WTC11 (cell line): ENCODE results near the gene SWAP70.

Experiments
- CTCF ChIP-seq: fragments of 200-600 bp; IDR thresholded peaks from 2 replicates; pipeline ENCODE4 v1.8.0; 2022; ENCODE audit warnings: antibody characterized with exemption
- E2F4 ChIP-seq: sonication (generic); formaldehyde crosslinking; IDR thresholded peaks from 2 replicates; pipeline ENCODE4 v1.8.1; 2022; ENCODE audit warnings: low read depth, mild to moderate bottlenecking, moderate library complexity, missing genetic modification reagents, borderline replicate concordance
- IRF2 ChIP-seq: sonication (generic); formaldehyde crosslinking; IDR thresholded peaks from 2 replicates; pipeline ENCODE4 v1.8.0; 2022; ENCODE audit warnings: low read depth, missing genetic modification reagents, borderline replicate concordance
- MAX ChIP-seq: sonication (generic); formaldehyde crosslinking; IDR thresholded peaks from 2 replicates; pipeline ENCODE4 v1.8.0; 2022; ENCODE audit warnings: mild to moderate bottlenecking, missing genetic modification reagents
- SMAD3 ChIP-seq: sonication (generic); formaldehyde crosslinking; IDR thresholded peaks from 2 replicates; pipeline ENCODE4 v1.8.0; 2022; ENCODE audit warnings: missing genetic modification reagents, mild to moderate bottlenecking, borderline replicate concordance
- USF2 ChIP-seq: sonication (generic); formaldehyde crosslinking; IDR thresholded peaks from 2 replicates; pipeline ENCODE4 v1.8.1; 2023; ENCODE audit warnings: mild to moderate bottlenecking, missing genetic modification reagents, moderate library complexity
- ZBTB21 ChIP-seq: sonication (generic); formaldehyde crosslinking; IDR thresholded peaks from 2 replicates; pipeline ENCODE4 v1.8.1; 2023; ENCODE audit warnings: mild to moderate bottlenecking, missing genetic modification reagents, borderline replicate concordance
- ZNF423 ChIP-seq: fragments of 250-450 bp; sonication (Bioruptor Pico); IDR thresholded peaks from 2 replicates; pipeline ENCODE4 v2.1.2; 2022; ENCODE audit warnings: mild to moderate bottlenecking, moderate library complexity

GRCh38 chr11:9790703-9791102, 126.8 kb downstream of the SWAP70 start:
- TF ChIP-seq CTCF, result no peak
- TF ChIP-seq SMAD3 (CRISPR knock-in tag), result no peak
- no peak for TF ChIP-seq ZNF423 (CRISPR knock-in tag)
- no peak for TF ChIP-seq IRF2 (CRISPR knock-in tag)
- no peak for TF ChIP-seq E2F4 (CRISPR knock-in tag)
- no peak for TF ChIP-seq ZBTB21 (CRISPR knock-in tag)
- TF ChIP-seq USF2 (CRISPR knock-in tag), result no peak
- TF ChIP-seq MAX (CRISPR knock-in tag), result no peak
